HG02852 (cell line): ENCODE data around the gene TSSK6.

ENCODE experiments used
- ATAC-seq: cut with Tn5 transposase; IDR thresholded peaks from one replicate; pipeline ENCODE4 v1.9.1; 2021; ENCODE audit warnings: mild to moderate bottlenecking, moderate library complexity; ENCODE audit not compliant: unreplicated experiment

The TSSK6 gene

GRCh38 chr19:19465436-19466070 lies 49.8 kb downstream of the TSSK6 start:
- no peak for ATAC-seq

- no peak for ATAC-seq
These were observed 50.8 kb downstream of the TSSK6 start for GRCh38 chr19:19464339-19465098.
